Nephron (organoid): ENCODE results near the gene GCNT1.

Source experiments
- H3K27ac Mint-ChIP-seq, 3 experiments: 2 replicates each; pipeline ENCODE4 v1.8.0; 2020; ENCODE audit warnings: mixed read lengths in 3 of 3, mild to moderate bottlenecking in 2 of 3, moderate library complexity in 1 of 3
- H3K27me3 Mint-ChIP-seq: 2 replicates; pipeline ENCODE4 v1.8.0; 2021; ENCODE audit warnings: low read depth, mild to moderate bottlenecking, moderate library complexity, mixed read lengths
- H3K36me3 Mint-ChIP-seq: 2 replicates; pipeline ENCODE4 v1.8.0; 2020; ENCODE audit warnings: low read depth, mixed read lengths
- H3K4me1 Mint-ChIP-seq: 2 replicates; pipeline ENCODE4 v1.8.0; 2020; ENCODE audit warnings: mixed read lengths
- H3K4me3 Mint-ChIP-seq, 3 experiments: 2 replicates each; pipeline ENCODE4 v1.8.0; 2020; ENCODE audit warnings: mild to moderate bottlenecking in 3 of 3, mixed read lengths in 3 of 3, moderate library complexity in 2 of 3
- H3K9me3 Mint-ChIP-seq: 2 replicates; pipeline ENCODE4 v1.8.0; 2020; ENCODE audit warnings: mixed read lengths
- TF ChIP-seq, protein P1 (sequence below), 3 experiments: fragments of 200-600 bp; sonication (generic); IDR thresholded peaks; one replicate each; pipeline ENCODE4 v1.5.0; 2021; ENCODE audit warnings: antibody characterized with exemption in 3 of 3; ENCODE audit not compliant: unreplicated experiment in 3 of 3

GCNT1 gene

DNA sequence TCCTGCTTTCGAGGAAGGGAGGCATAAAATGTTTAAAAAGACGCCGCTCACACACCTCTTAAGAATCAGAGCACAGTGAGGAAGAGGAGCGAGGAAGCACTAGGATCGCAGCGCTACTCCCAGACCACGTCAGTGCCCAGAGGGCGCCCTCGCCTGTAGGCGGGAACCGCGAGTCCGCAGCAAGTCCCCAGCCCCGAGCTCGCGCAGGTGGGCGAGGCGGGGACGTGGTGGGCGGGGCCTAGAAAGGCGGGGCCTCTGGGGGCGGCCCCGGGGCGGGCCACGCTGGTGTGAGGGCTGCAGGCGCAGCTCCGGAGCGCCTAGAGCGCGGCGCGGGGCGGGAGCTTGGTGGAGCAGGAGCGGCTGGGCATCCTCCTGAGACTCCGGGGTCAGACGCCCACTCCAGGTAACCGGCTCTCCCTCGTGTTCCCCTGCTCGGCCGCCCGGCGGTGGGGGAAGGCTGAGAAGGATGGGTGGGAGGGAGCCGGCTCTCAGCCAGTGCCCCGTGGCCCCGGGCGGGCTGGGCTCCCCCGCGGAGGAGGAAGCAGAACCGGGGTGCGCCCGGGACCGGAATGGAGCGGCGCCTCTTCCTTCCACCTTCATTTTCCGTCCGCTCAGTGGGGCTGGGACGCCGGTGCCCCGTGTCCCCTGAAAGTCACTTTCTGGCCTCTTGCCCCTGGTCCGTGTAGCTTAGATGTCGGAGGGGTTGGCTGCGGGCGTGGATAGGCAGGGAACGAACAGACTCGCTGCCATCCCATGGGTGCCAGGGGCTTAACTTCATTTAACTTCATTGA lies at the start of gene GCNT1:
Gene GCNT1, plus strand, starts transcription at position 280 of the 791 bp plus-strand sequence. CDS start 43,200 bp downstream, outside the sequence.
- Mint-ChIP-seq H3K27me3 (peaks cover 41% of the 10 kb centered on the region), H3K4me3 (peak within 1 kb of the TSS; percentile 85 to 89 (median 86))

DNA sequence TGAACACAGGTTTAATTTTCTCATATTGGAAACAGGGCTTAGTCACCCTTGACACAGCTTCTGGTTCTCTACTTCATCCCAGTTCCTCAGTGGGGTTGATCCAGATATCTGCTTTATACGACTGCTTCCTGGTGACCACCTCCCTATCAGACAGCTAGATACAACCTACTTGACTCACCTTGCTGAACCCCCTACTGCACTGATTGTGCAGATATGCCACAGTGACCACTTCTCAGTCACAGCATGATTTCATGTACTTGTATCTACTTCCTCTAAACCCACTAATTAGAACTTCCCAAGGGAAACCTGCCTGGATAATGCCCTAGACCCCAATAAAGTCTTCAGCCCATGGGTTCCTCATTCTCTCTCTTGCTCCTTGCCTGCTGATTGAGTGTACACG lies 46.3 kb upstream of the GCNT1 start:
- no peak overlapping the region for H3K4me3 Mint-ChIP-seq
- H3K27me3 Mint-ChIP-seq = no peaks in the 10 kb centered on the region
- no peak overlapping the region for H3K27ac Mint-ChIP-seq
- H3K4me1 Mint-ChIP-seq = no peaks in the 10 kb centered on the region
- H3K9me3 Mint-ChIP-seq = peaks cover 7% of the 10 kb centered on the region
- H3K36me3 Mint-ChIP-seq = no peaks in the 10 kb centered on the region
- TF ChIP-seq, protein P1, sequence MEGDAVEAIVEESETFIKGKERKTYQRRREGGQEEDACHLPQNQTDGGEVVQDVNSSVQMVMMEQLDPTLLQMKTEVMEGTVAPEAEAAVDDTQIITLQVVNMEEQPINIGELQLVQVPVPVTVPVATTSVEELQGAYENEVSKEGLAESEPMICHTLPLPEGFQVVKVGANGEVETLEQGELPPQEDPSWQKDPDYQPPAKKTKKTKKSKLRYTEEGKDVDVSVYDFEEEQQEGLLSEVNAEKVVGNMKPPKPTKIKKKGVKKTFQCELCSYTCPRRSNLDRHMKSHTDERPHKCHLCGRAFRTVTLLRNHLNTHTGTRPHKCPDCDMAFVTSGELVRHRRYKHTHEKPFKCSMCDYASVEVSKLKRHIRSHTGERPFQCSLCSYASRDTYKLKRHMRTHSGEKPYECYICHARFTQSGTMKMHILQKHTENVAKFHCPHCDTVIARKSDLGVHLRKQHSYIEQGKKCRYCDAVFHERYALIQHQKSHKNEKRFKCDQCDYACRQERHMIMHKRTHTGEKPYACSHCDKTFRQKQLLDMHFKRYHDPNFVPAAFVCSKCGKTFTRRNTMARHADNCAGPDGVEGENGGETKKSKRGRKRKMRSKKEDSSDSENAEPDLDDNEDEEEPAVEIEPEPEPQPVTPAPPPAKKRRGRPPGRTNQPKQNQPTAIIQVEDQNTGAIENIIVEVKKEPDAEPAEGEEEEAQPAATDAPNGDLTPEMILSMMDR (IDR thresholded peaks at IDR 0.05; ENCODE audit: unreplicated experiment in 3 of 3) = no peak

More for the DNA sequence above, at the start of gene GCNT1:
- Mint-ChIP-seq H3K9me3 (no peaks in the 10 kb centered on the region), H3K4me1 (peaks cover 19% of the 10 kb centered on the region), H3K27ac (no peak within 1 kb of the TSS), H3K36me3 (no peaks in the 10 kb centered on the region)
- TF ChIP-seq, protein P1 (IDR thresholded peaks at IDR 0.05; ENCODE audit: unreplicated experiment in 3 of 3) = peak; percentile 20 to 36 (median 25)

DNA sequence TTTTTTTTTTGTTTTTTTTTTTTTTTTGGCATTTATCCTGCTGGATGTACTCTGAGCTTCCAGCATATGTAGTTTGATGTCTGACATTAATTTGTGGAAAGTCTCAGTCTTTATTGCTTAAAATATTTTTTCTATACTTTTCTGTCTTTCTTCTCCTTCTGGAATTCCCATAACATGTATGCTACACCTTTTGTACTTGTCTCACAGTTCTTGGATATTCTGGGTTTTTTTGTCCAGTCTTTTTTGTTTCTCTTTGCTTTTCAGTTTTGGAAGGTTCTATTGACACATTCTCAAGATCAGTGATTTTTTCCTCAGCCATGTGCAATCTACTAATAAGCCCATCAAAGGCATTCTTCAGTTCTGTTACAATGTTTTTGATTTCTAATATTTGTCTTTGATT lies 45.3 kb upstream of the GCNT1 start:
- Mint-ChIP-seq H3K27me3 (no peaks in the 10 kb centered on the region), H3K4me1 (no peaks in the 10 kb centered on the region), H3K9me3 (peaks cover 7% of the 10 kb centered on the region), H3K4me3 (no peak overlapping the region), H3K36me3 (no peaks in the 10 kb centered on the region), H3K27ac (no peak overlapping the region)
- TF ChIP-seq, protein P1 (IDR thresholded peaks at IDR 0.05; ENCODE audit: unreplicated experiment in 3 of 3) = no peak

DNA sequence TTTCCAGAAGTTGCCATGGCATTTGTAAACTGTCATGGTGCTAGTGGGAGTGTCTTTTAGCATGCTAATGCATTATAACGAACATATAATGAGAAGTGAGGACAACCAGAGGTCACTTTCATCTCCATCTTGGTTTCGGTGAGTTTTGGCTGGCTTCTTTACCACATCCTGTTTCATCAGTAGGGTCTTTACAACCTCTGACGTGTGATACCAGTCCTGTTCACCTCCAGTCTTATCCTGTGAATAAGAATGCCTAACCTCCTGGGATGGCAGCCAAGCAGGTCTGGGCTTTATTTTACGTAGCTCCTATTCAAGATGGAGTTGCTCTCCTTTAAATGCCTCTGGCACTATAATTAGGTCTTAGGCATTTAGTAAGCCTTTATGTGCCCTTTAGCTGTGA lies 44.3 kb upstream of the GCNT1 start:
- peaks cover 7% of the 10 kb centered on the region for H3K9me3 Mint-ChIP-seq
- H3K4me1 Mint-ChIP-seq = no peaks in the 10 kb centered on the region
- no peak overlapping the region for H3K27ac Mint-ChIP-seq
- no peaks in the 10 kb centered on the region for H3K36me3 Mint-ChIP-seq
- no peak overlapping the region for H3K4me3 Mint-ChIP-seq
- TF ChIP-seq, protein P1 (IDR thresholded peaks at IDR 0.05; ENCODE audit: unreplicated experiment in 3 of 3) = no peak
- H3K27me3 Mint-ChIP-seq = no peaks in the 10 kb centered on the region

DNA sequence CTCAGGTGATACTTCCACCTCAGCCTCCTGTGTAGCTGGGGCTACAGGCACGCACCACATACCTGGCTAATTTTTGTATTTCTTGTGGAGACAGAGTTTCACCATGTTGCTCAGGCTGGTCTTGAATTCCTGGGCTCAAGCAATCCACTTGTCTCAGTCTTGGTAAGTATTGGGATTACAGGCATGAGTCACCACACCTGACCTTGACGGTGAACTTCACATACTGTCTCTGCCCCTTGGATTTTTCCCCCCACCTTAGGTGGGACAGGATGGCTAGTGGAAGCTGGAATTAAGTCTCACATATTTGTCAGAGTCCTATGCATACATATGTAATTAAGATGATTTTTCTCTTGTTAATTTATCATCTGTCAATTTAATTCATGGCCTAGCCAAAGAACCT lies 43.8 kb upstream of the GCNT1 start:
- TF ChIP-seq, protein P1 (IDR thresholded peaks at IDR 0.05; ENCODE audit: unreplicated experiment in 3 of 3) = no peak
- no peaks in the 10 kb centered on the region for H3K27me3 Mint-ChIP-seq
- no peak overlapping the region for H3K4me3 Mint-ChIP-seq
- H3K36me3 Mint-ChIP-seq = no peaks in the 10 kb centered on the region
- peaks cover 7% of the 10 kb centered on the region for H3K9me3 Mint-ChIP-seq
- H3K4me1 Mint-ChIP-seq = no peaks in the 10 kb centered on the region
- H3K27ac Mint-ChIP-seq = no peak overlapping the region

DNA sequence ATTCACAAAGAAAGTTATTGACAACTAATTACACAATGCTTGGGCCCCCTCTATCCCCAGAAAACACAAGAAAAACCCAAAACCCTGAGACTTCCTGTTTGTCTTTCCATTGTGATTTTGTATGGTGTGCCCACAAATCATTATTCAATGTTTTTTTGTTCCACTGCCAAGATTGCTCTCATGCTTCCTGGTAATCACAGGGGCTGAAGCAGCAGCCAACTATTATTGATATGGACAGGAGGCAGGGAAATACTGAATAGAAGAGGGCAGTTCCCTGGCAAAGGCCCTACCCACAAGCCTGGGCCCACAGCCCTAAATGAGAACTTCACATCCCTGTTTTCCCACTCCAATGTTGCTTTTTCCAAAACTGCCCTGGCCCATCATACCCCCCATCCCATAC lies 43.3 kb upstream of the GCNT1 start:
- Mint-ChIP-seq H3K27me3 (no peaks in the 10 kb centered on the region), H3K4me1 (no peaks in the 10 kb centered on the region), H3K9me3 (peaks cover 7% of the 10 kb centered on the region), H3K4me3 (no peak overlapping the region), H3K27ac (no peak overlapping the region), H3K36me3 (no peaks in the 10 kb centered on the region)
- TF ChIP-seq, protein P1 (IDR thresholded peaks at IDR 0.05; ENCODE audit: unreplicated experiment in 3 of 3) = no peak
